ENCODE data around the gene BTN3A1. TPM values are rescaled to one million over a fixed set of nuclear protein-coding genes. Genes with fewer than 3 reads are reported as not detected.

Gene BTN3A1
- total RNA-seq, 1 experiment from 2014 or later, result 32.7 TPM

DNA sequence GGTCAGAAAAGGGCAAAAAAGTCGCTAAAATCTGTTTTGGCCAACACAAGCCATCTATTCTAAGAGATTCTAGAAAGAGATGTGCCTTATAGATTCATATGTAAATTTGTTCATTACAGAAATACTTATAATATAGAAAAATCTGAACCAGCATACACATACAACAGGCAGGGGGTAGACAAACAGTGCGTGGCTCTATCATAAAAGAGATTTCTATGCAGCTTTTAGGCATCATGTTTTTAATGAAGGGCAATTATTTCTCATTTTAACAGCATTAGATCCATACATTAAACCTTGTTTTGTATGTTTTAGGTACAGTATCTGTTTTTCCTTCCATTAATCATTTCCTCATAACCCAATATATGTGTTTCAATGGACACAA, 38.9 kb downstream of the BTN3A1 start:
- Histone ChIP-seq H3K4me1 (ENCODE audit: low read length) (peaks cover 26% of the 10 kb centered on the region), H4K20me1 (ENCODE audit: insufficient read depth, low read depth, low read length) (no peaks in the 10 kb centered on the region), H3K27me3 (ENCODE audit: low read length) (no peaks in the 10 kb centered on the region), H3K79me2 (ENCODE audit: low read length) (no peaks in the 10 kb centered on the region; the same call in 1 of the 2 replicates), H3K4me3 (ENCODE audit: low read length) (peak overlapping the region; percentile 80), H3K9ac (ENCODE audit: low read length) (peak overlapping the region; percentile 84), H2AFZ (ENCODE audit: low read length) (peak overlapping the region; percentile 82), H3K27ac (ENCODE audit: low read length) (peak overlapping the region; percentile 80), H3K9me2 (replicated peaks; ENCODE audit: insufficient read depth, low read length) (no peaks in the 10 kb centered on the region), H3K9me3 (ENCODE audit: low read length) (no peaks in the 10 kb centered on the region), H3K4me2 (ENCODE audit: low read depth, low read length, poor library complexity, severe bottlenecking) (peak overlapping the region; percentile 83), H3K36me3 (ENCODE audit: insufficient read depth, low read length) (no peaks in the 10 kb centered on the region; the same call in 1 of the 2 replicates)
- DNase-seq, result no peak

- Histone ChIP-seq H3K4me2 (ENCODE audit: low read depth, low read length, poor library complexity, severe bottlenecking) (peak overlapping the region; percentile 83), H3K9ac (ENCODE audit: low read length) (peak overlapping the region; percentile 84; the same call in 1 of the 2 replicates), H3K27me3 (ENCODE audit: low read length) (no peaks in the 10 kb centered on the region), H4K20me1 (ENCODE audit: insufficient read depth, low read depth, low read length) (no peaks in the 10 kb centered on the region), H3K4me3 (ENCODE audit: low read length) (no peak overlapping the region; the same call in 1 of the 2 replicates), H2AFZ (ENCODE audit: low read length) (no peak overlapping the region), H3K36me3 (ENCODE audit: insufficient read depth, low read length) (no peaks in the 10 kb centered on the region; the same call in 1 of the 2 replicates), H3K9me3 (ENCODE audit: low read length) (no peaks in the 10 kb centered on the region), H3K9me2 (replicated peaks; ENCODE audit: insufficient read depth, low read length) (no peaks in the 10 kb centered on the region), H3K79me2 (ENCODE audit: low read length) (no peaks in the 10 kb centered on the region; the same call in 1 of the 2 replicates), H3K27ac (ENCODE audit: low read length) (no peak overlapping the region), H3K4me1 (ENCODE audit: low read length) (peaks cover 26% of the 10 kb centered on the region)
- DNase-seq, result no peak
These were observed 39.9 kb downstream of the BTN3A1 start for GRCh38 chr6:26441977-26442376.

- Histone ChIP-seq H3K9ac (ENCODE audit: low read length) (no peak overlapping the region), H3K4me3 (ENCODE audit: low read length) (no peak overlapping the region), H2AFZ (ENCODE audit: low read length) (no peak overlapping the region), H3K27ac (ENCODE audit: low read length) (no peak overlapping the region), H3K9me3 (ENCODE audit: low read length) (no peaks in the 10 kb centered on the region), H3K4me2 (ENCODE audit: low read depth, low read length, poor library complexity, severe bottlenecking) (no peak overlapping the region), H3K36me3 (ENCODE audit: insufficient read depth, low read length) (no peaks in the 10 kb centered on the region; the same call in 1 of the 2 replicates), H3K79me2 (ENCODE audit: low read length) (no peaks in the 10 kb centered on the region), H3K9me2 (replicated peaks; ENCODE audit: insufficient read depth, low read length) (no peaks in the 10 kb centered on the region), H3K4me1 (ENCODE audit: low read length) (peaks cover 9% of the 10 kb centered on the region), H3K27me3 (ENCODE audit: low read length) (no peaks in the 10 kb centered on the region), H4K20me1 (ENCODE audit: insufficient read depth, low read depth, low read length) (no peaks in the 10 kb centered on the region)
- no peak for DNase-seq
These were observed 44.0 kb downstream of the BTN3A1 start for GRCh38 chr6:26445934-26446667.

DNA sequence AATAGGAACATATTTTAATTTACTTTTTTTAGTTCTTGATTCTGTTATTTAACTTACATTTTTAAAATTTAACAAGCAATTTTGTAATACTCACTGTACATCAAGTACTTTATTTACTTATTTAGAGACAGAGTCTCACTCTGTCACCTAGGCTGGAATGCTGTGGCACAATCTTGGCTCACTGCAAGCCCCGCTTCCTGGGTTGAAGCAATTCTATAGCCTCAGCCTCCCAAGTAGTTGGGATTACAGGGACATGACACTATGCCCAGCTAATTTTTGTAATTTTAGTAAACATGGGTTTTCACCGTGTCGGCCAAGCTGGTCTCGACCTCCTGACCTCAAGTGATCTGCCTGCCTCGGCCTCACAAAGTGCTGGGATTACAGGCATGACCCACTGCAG, 45.2 kb downstream of the BTN3A1 start:
- Histone ChIP-seq H3K4me1 (ENCODE audit: low read length) (no peaks in the 10 kb centered on the region), H3K4me3 (ENCODE audit: low read length) (no peak overlapping the region), H2AFZ (ENCODE audit: low read length) (no peak overlapping the region), H3K27ac (ENCODE audit: low read length) (no peak overlapping the region), H3K4me2 (ENCODE audit: low read depth, low read length, poor library complexity, severe bottlenecking) (no peak overlapping the region), H3K36me3 (ENCODE audit: insufficient read depth, low read length) (no peaks in the 10 kb centered on the region; the same call in 1 of the 2 replicates), H3K9me3 (ENCODE audit: low read length) (no peaks in the 10 kb centered on the region), H3K9me2 (replicated peaks; ENCODE audit: insufficient read depth, low read length) (no peaks in the 10 kb centered on the region), H3K27me3 (ENCODE audit: low read length) (no peaks in the 10 kb centered on the region), H4K20me1 (ENCODE audit: insufficient read depth, low read depth, low read length) (no peaks in the 10 kb centered on the region), H3K9ac (ENCODE audit: low read length) (no peak overlapping the region), H3K79me2 (ENCODE audit: low read length) (no peaks in the 10 kb centered on the region)
- DNase-seq, result no peak

GRCh38 chr6:26450240-26450639, 48.2 kb downstream of the BTN3A1 start:
- peaks cover 5% of the 10 kb centered on the region for H3K4me1 ChIP-seq (ENCODE audit: low read length)
- no peak overlapping the region for H3K9ac ChIP-seq (ENCODE audit: low read length)
- no peaks in the 10 kb centered on the region for H3K79me2 ChIP-seq (ENCODE audit: low read length)
- no peak for DNase-seq
- H3K9me2 ChIP-seq (replicated peaks; ENCODE audit: insufficient read depth, low read length), result no peaks in the 10 kb centered on the region
- no peak overlapping the region for H2AFZ ChIP-seq (ENCODE audit: low read length)
- no peaks in the 10 kb centered on the region; the same call in 1 of the 2 replicates for H3K36me3 ChIP-seq (ENCODE audit: insufficient read depth, low read length)
- H3K4me2 ChIP-seq (ENCODE audit: low read depth, low read length, poor library complexity, severe bottlenecking), result no peak overlapping the region
- no peaks in the 10 kb centered on the region for H3K27me3 ChIP-seq (ENCODE audit: low read length)
- no peak overlapping the region for H3K4me3 ChIP-seq (ENCODE audit: low read length)
- no peaks in the 10 kb centered on the region for H3K9me3 ChIP-seq (ENCODE audit: low read length)
- H3K27ac ChIP-seq (ENCODE audit: low read length), result no peak overlapping the region
- H4K20me1 ChIP-seq (ENCODE audit: insufficient read depth, low read depth, low read length), result no peaks in the 10 kb centered on the region

- Histone ChIP-seq H3K9me2 (replicated peaks; ENCODE audit: insufficient read depth, low read length) (no peaks in the 10 kb centered on the region), H3K9me3 (ENCODE audit: low read length) (no peaks in the 10 kb centered on the region), H3K4me3 (ENCODE audit: low read length) (no peak overlapping the region), H3K27ac (ENCODE audit: low read length) (no peak overlapping the region), H2AFZ (ENCODE audit: low read length) (no peak overlapping the region), H3K4me2 (ENCODE audit: low read depth, low read length, poor library complexity, severe bottlenecking) (no peak overlapping the region), H3K4me1 (ENCODE audit: low read length) (peaks cover 20% of the 10 kb centered on the region), H3K27me3 (ENCODE audit: low read length) (no peaks in the 10 kb centered on the region), H3K36me3 (ENCODE audit: insufficient read depth, low read length) (no peaks in the 10 kb centered on the region), H4K20me1 (ENCODE audit: insufficient read depth, low read depth, low read length) (no peaks in the 10 kb centered on the region), H3K9ac (ENCODE audit: low read length) (no peak overlapping the region), H3K79me2 (ENCODE audit: low read length) (no peaks in the 10 kb centered on the region; the same call in 1 of the 2 replicates)
- DNase-seq, result no peak
These were observed 50.7 kb downstream of the BTN3A1 start for GRCh38 chr6:26452631-26453235.

GRCh38 chr6:26454631-26455030, 52.6 kb downstream of the BTN3A1 start:
- no peaks in the 10 kb centered on the region for H3K9me3 ChIP-seq (ENCODE audit: low read length)
- no peak for DNase-seq
- no peak overlapping the region for H3K4me2 ChIP-seq (ENCODE audit: low read depth, low read length, poor library complexity, severe bottlenecking)
- H3K79me2 ChIP-seq (ENCODE audit: low read length), result peaks cover 18% of the 10 kb centered on the region
- H3K27ac ChIP-seq (ENCODE audit: low read length), result no peak overlapping the region
- H3K9me2 ChIP-seq (replicated peaks; ENCODE audit: insufficient read depth, low read length), result no peaks in the 10 kb centered on the region
- H3K36me3 ChIP-seq (ENCODE audit: insufficient read depth, low read length), result peaks cover 6% of the 10 kb centered on the region; the same call in 1 of the 2 replicates
- peaks cover 27% of the 10 kb centered on the region for H3K4me1 ChIP-seq (ENCODE audit: low read length)
- H2AFZ ChIP-seq (ENCODE audit: low read length), result no peak overlapping the region
- H4K20me1 ChIP-seq (ENCODE audit: insufficient read depth, low read depth, low read length), result no peaks in the 10 kb centered on the region
- H3K4me3 ChIP-seq (ENCODE audit: low read length), result no peak overlapping the region
- H3K27me3 ChIP-seq (ENCODE audit: low read length), result no peaks in the 10 kb centered on the region
- H3K9ac ChIP-seq (ENCODE audit: low read length), result no peak overlapping the region

GRCh38 chr6:26455357-26455970, 53.4 kb downstream of the BTN3A1 start:
- Histone ChIP-seq H2AFZ (ENCODE audit: low read length) (no peak overlapping the region), H3K9me3 (ENCODE audit: low read length) (no peaks in the 10 kb centered on the region), H3K9ac (ENCODE audit: low read length) (no peak overlapping the region), H4K20me1 (ENCODE audit: insufficient read depth, low read depth, low read length) (no peaks in the 10 kb centered on the region), H3K9me2 (replicated peaks; ENCODE audit: insufficient read depth, low read length) (no peaks in the 10 kb centered on the region), H3K36me3 (ENCODE audit: insufficient read depth, low read length) (peaks cover 15% of the 10 kb centered on the region; the same call in 1 of the 2 replicates), H3K4me2 (ENCODE audit: low read depth, low read length, poor library complexity, severe bottlenecking) (peak overlapping the region; percentile 10), H3K4me3 (ENCODE audit: low read length) (no peak overlapping the region), H3K27ac (ENCODE audit: low read length) (no peak overlapping the region), H3K27me3 (ENCODE audit: low read length) (no peaks in the 10 kb centered on the region), H3K4me1 (ENCODE audit: low read length) (peaks cover 27% of the 10 kb centered on the region), H3K79me2 (ENCODE audit: low read length) (peaks cover 26% of the 10 kb centered on the region)
- DNase-seq, result peak; percentile 57
